Upper lobe of left lung (tissue), 6 donors: ENCODE measurements around the gene USP48. TPM values are rescaled to one million over a fixed set of nuclear protein-coding genes. Genes with fewer than 3 reads are reported as not detected.
A peak's percentile ranks its signal among the peaks of the same experiment; 100 is the strongest.

Source experiments
- ATAC-seq, 2 donors: fragments of 200-7000 bp; cut with Tn5 transposase; one replicate each; pipeline ENCODE4 v1.9.1; 2022; ENCODE audit warnings: mild to moderate bottlenecking in 2 of 2, moderate library complexity in 2 of 2; ENCODE audit not compliant: low FRiP score in 2 of 2
- DNase-seq, 2 donors: peaks; one replicate each; pipeline ENCODE4 v3.0.0-alpha.2; 2019 to 2020
- H3K27ac ChIP-seq, 4 donors: fragments of 200-600 bp; sonication (generic); one replicate each; pipeline ENCODE4 v1.5.1; 2016 to 2019
- H3K27me3 ChIP-seq, 4 donors: fragments of 200-600 bp; sonication (generic); one replicate each; pipeline ENCODE4 v1.5.1; 2017 to 2019
- H3K36me3 ChIP-seq, 4 donors: fragments of 200-600 bp; sonication (generic); one replicate each; pipeline ENCODE4 v1.5.1; 2016 to 2019
- H3K4me1 ChIP-seq, 4 donors: fragments of 200-600 bp; sonication (generic); one replicate each; pipeline ENCODE4 v1.5.1; 2018 to 2019
- H3K4me3 ChIP-seq, 4 donors: fragments of 200-600 bp; sonication (generic); one replicate each; pipeline ENCODE4 v1.5.1; 2017 to 2019; ENCODE audit warnings: mild to moderate bottlenecking in 2 of 4, moderate library complexity in 1 of 4
- H3K9me3 ChIP-seq, 4 donors: fragments of 200-600 bp; sonication (generic); one replicate each; pipeline ENCODE4 v1.5.1; 2018 to 2019
- CTCF ChIP-seq, 6 experiments: fragments of 450-650 bp in 4 of 6; fragments of 200-600 bp in 2 of 6; sonication (generic) in 2 of 6; IDR thresholded peaks; one replicate each; pipeline ENCODE4 v1.5.1; 2016 to 2019; ENCODE audit warnings: antibody characterized with exemption in 6 of 6
- EP300 ChIP-seq, 4 donors: sonication (generic); formaldehyde crosslinking; IDR thresholded peaks; one replicate each; pipeline ENCODE4 v1.5.1; 2017; ENCODE audit warnings: antibody characterized with exemption in 4 of 4, control low read depth in 2 of 4
- POLR2A ChIP-seq, 4 donors: fragments of 450-650 bp; IDR thresholded peaks; one replicate each; pipeline ENCODE4 v1.5.1; 2016 to 2017; ENCODE audit warnings: antibody characterized with exemption in 4 of 4, mild to moderate bottlenecking in 2 of 4
- POLR2AphosphoS5 ChIP-seq, 2 donors: sonication (generic); formaldehyde crosslinking; IDR thresholded peaks; one replicate each; pipeline ENCODE4 v1.5.1; 2017; ENCODE audit warnings: antibody characterized with exemption in 2 of 2
- WGBS, 2 donors: methylation state at CpG; one replicate each; pipeline ENCODE4 v1.1.5; 2017 to 2018; 5-methylcytosine and 5-hydroxymethylcytosine counted together
- total RNA-seq, 6 donors: library from RNA; depleted of rRNA in 4 of 6; stranded (reverse); fragments of >200 nt in 4 of 6; gene quantifications; one replicate each; pipeline versions ENCODE4 v1.1.0 to v1.2.1, GENCODE V29; 2016 to 2021
- donor health status: DM: no; HTN: no; CAD: no; lungs with moderate emphysema.
- donor health status: DM: no; HTN: yes; CAD: no; lungs with severe emphysema.

The USP48 gene
- total RNA-seq, result 100 to 1,000 TPM in 1 of 6 donors, 10 to 100 TPM in 5; 39.1 to 173 (median 53.4) TPM

- peak; percentile 98 for ATAC-seq
- WGBS, 2 donors, result 0 to 1% methylated on average over 7 to 37 of the region's 82 CpGs
Observed at GRCh38 chr1:21782868-21783678, at the start of gene USP48. TSS of gene USP48 (minus strand) at chr1:21783149. CDS start at chr1:21782957, 192 bp downstream.

GRCh38 chr1:21831454-21831970, 48.6 kb upstream of the USP48 start:
- WGBS, 2 donors, result 90 to 91% methylated on average over 12 to 14 of the region's 14 CpGs
- H3K27ac ChIP-seq, result no peak overlapping the region
- TF ChIP-seq EP300 (IDR thresholded peaks at IDR 0.05), result no peak
- no peak for TF ChIP-seq CTCF (IDR thresholded peaks at IDR 0.05)
- no peak for TF ChIP-seq POLR2A (IDR thresholded peaks at IDR 0.05)
- no peak for TF ChIP-seq POLR2AphosphoS5 (IDR thresholded peaks at IDR 0.05)
- ATAC-seq, result no peak
- peaks cover 0 to 10% (median 0%) of the 10 kb centered on the region in 4 donors for H3K9me3 ChIP-seq
- H3K27me3 ChIP-seq, result no peaks in the 10 kb centered on the region
- no peak overlapping the region for H3K4me3 ChIP-seq
- H3K4me1 ChIP-seq, result no peaks in the 10 kb centered on the region
- H3K36me3 ChIP-seq, result peaks cover 32 to 97% (median 85%) of the 10 kb centered on the region in 4 donors
- DNase-seq, result no peak

More at GRCh38 chr1:21782868-21783678, at the start of gene USP48:
- Histone ChIP-seq H3K27me3 (no peaks in the 10 kb centered on the region), H3K9me3 (no peaks in the 10 kb centered on the region), H3K27ac (peak within 1 kb of the TSS; percentile 98 to 100 (median 99)), H3K4me3 (peak within 1 kb of the TSS; percentile 59 to 97 (median 78)), H3K4me1 (peaks cover 16 to 41% (median 25%) of the 10 kb centered on the region in 4 donors), H3K36me3 (no peaks in the 10 kb centered on the region)
- DNase-seq, result peak; percentile 98 to 99
- TF ChIP-seq CTCF (IDR thresholded peaks at IDR 0.05), result peak in 2 of 6 experiments; percentile 11 to 14
- peak; percentile 97 to 99 for TF ChIP-seq POLR2AphosphoS5 (IDR thresholded peaks at IDR 0.05)
- peak; percentile 80 to 99 (median 94) for TF ChIP-seq POLR2A (IDR thresholded peaks at IDR 0.05)
- TF ChIP-seq EP300 (IDR thresholded peaks at IDR 0.05), result peak in 1 of 4 donors; percentile 64

- ATAC-seq (no peak), DNase-seq (peak in 1 of 2 donors; percentile 73)
- Histone ChIP-seq H3K9me3 (peaks cover 0 to 10% (median 0%) of the 10 kb centered on the region in 4 donors), H3K27ac (no peak overlapping the region), H3K36me3 (peaks cover 32 to 97% (median 85%) of the 10 kb centered on the region in 4 donors), H3K27me3 (no peaks in the 10 kb centered on the region), H3K4me1 (no peaks in the 10 kb centered on the region), H3K4me3 (no peak overlapping the region)
- 91 to 93% methylated on average over 14 to 20 of the region's 23 CpGs for WGBS, 2 donors
- TF ChIP-seq CTCF (IDR thresholded peaks at IDR 0.05), result no peak
- TF ChIP-seq EP300 (IDR thresholded peaks at IDR 0.05), result no peak
- no peak for TF ChIP-seq POLR2AphosphoS5 (IDR thresholded peaks at IDR 0.05)
- no peak for TF ChIP-seq POLR2A (IDR thresholded peaks at IDR 0.05)
Observed at GRCh38 chr1:21830792-21831453, 48.0 kb upstream of the USP48 start.

DNA sequence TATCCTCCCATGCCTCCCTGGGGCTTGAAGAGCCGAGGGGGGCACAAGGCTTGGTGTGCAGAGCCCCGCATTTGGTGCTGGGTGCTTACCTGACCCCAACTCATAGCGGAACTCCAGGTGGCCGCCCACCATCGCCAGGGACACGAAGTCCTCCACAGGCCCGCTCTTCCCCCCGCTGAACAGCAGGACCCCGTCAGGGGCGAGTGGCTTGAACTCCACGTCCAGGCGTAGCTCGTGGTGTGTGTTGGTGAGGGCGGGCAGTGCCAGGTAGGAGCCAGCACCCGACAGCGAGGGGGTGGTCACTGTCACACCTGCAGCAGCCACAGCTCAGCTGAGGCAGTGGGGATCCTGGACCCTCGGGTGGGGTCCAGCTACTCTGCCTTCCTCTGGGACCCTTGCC, 46.3 kb upstream of the USP48 start:
- DNase-seq (no peak), ATAC-seq (no peak)
- Histone ChIP-seq H3K27me3 (no peaks in the 10 kb centered on the region), H3K4me1 (no peaks in the 10 kb centered on the region), H3K9me3 (peaks cover 0 to 6% (median 0%) of the 10 kb centered on the region in 4 donors), H3K4me3 (no peak overlapping the region), H3K27ac (no peak overlapping the region), H3K36me3 (peaks cover 22 to 94% (median 77%) of the 10 kb centered on the region in 4 donors)
- TF ChIP-seq POLR2AphosphoS5 (IDR thresholded peaks at IDR 0.05) (no peak), POLR2A (IDR thresholded peaks at IDR 0.05) (no peak), EP300 (IDR thresholded peaks at IDR 0.05) (no peak), CTCF (IDR thresholded peaks at IDR 0.05) (no peak)
- WGBS, 2 donors, result 99% methylated on average over 11 of the region's 17 CpGs; no CpG with 5 or more reads in 1 of the 2 donors
